H1 (cell line): ENCODE measurements around the gene RASSF4. TPM values are rescaled to one million over a fixed set of nuclear protein-coding genes. Genes with fewer than 3 reads are reported as not detected.

Experiments
- CTCF ChIA-PET: fragments of 300-600 bp; sonication (Branson Sonifier 250); formaldehyde crosslinking; loops from one replicate; lab custom pipeline; 2021; ENCODE audit not compliant: partially characterized antibody; lab: Charles Lee
- POLR2A ChIA-PET: fragments of 300-600 bp; sonication (Branson Sonifier 250); formaldehyde crosslinking; loops from one replicate; lab custom pipeline; 2021; ENCODE audit warnings: inconsistent platforms; ENCODE audit not compliant: partially characterized antibody; lab: Charles Lee
- DNase-seq, 2 experiments: peaks; one replicate each; pipeline versions ENCODE4 v3.0.0 to v3.0.0-alpha.2; 2010 to 2022; ENCODE audit warnings: low spot score in 2 of 2, low read depth in 1 of 2, mixed read lengths in 1 of 2
- FAIRE-seq: peaks from 2 replicates; lab custom pipeline; 2011; peaks lifted over from hg19 to GRCh38; lab: Jason Lieb, UNC
- H2AFZ ChIP-seq: 2 replicates; pipeline ENCODE4 v1.8.1; 2012; ENCODE audit warnings: low read length, inconsistent platforms
- H2AK5ac ChIP-seq: 2 replicates; pipeline ENCODE4 v1.6.1; 2013; ENCODE audit warnings: low read depth, low read length
- H2BK120ac ChIP-seq: replicated peaks from 2 replicates; pipeline ENCODE3; 2013; ENCODE audit warnings: low read depth, low read length, inconsistent platforms
- H2BK12ac ChIP-seq: 2 replicates; pipeline ENCODE4 v1.6.1; 2013; ENCODE audit warnings: low read depth, low read length
- H2BK15ac ChIP-seq: 2 replicates; pipeline ENCODE4 v1.6.1; 2013; ENCODE audit warnings: low read length
- H2BK20ac ChIP-seq: 2 replicates; pipeline ENCODE4 v1.6.1; 2013; ENCODE audit warnings: low read length
- H2BK5ac ChIP-seq: 2 replicates; pipeline ENCODE4 v1.6.1; 2013; ENCODE audit warnings: low read depth, low read length
- H3K14ac ChIP-seq: 2 replicates; pipeline ENCODE4 v1.6.1; 2013; ENCODE audit warnings: inconsistent platforms; ENCODE audit not compliant: insufficient read length
- H3K18ac ChIP-seq: 2 replicates; pipeline ENCODE4 v1.6.1; 2013; ENCODE audit warnings: low read length; ENCODE audit errors: extremely low read depth
- H3K23ac ChIP-seq: 2 replicates; pipeline ENCODE4 v1.6.1; 2013; ENCODE audit warnings: inconsistent platforms; ENCODE audit not compliant: insufficient read length
- H3K23me2 ChIP-seq: 2 replicates; pipeline ENCODE4 v1.6.1; 2013; ENCODE audit warnings: low read depth, low read length
- H3K27ac ChIP-seq: 2 replicates; pipeline ENCODE4 v1.6.1; 2011; ENCODE audit warnings: low read depth, low read length, inconsistent platforms
- H3K27me3 ChIP-seq, 4 experiments: replicated peaks in 1 of 4; 1 replicate in 1 of 4; 2 replicates in 3 of 4; pipeline versions ENCODE4 v1.6.1 to v1.8.1; 2011 to 2013; ENCODE audit warnings: low read length in 3 of 4, mild to moderate bottlenecking in 3 of 4, inconsistent platforms in 2 of 4, mixed read lengths in 2 of 4, moderate library complexity in 1 of 4; ENCODE audit not compliant: control insufficient read depth in 3 of 4, insufficient read depth in 3 of 4; ENCODE audit errors: extremely low read depth in 1 of 4
- H3K36me3 ChIP-seq, 4 experiments: 2 replicates each; pipeline versions ENCODE4 v1.6.1 to v1.8.1; 2011 to 2013; ENCODE audit warnings: mild to moderate bottlenecking in 4 of 4, low read length in 3 of 4, moderate library complexity in 2 of 4, control low read depth in 1 of 4, inconsistent platforms in 1 of 4; ENCODE audit not compliant: insufficient read depth in 4 of 4, control insufficient read depth in 2 of 4
- H3K4ac ChIP-seq: replicated peaks from 2 replicates; pipeline ENCODE3; 2013; ENCODE audit warnings: low read length, low read depth, mixed read lengths, inconsistent platforms; ENCODE audit not compliant: insufficient read length
- H3K4me1 ChIP-seq, 4 experiments: replicated peaks in 1 of 4; 1 replicate in 1 of 4; 2 replicates in 3 of 4; pipeline versions ENCODE4 v1.6.1 to v1.8.1; 2011 to 2013; ENCODE audit warnings: low read length in 3 of 4, inconsistent platforms in 2 of 4, mixed read lengths in 1 of 4; ENCODE audit not compliant: insufficient read depth in 4 of 4, control insufficient read depth in 3 of 4
- H3K4me2 ChIP-seq, 2 experiments: 2 replicates each; pipeline versions ENCODE4 v1.6.1 to v1.8.1; 2011 to 2013; ENCODE audit warnings: low read depth in 2 of 2, low read length in 2 of 2, control low read depth in 1 of 2, inconsistent platforms in 1 of 2, mild to moderate bottlenecking in 1 of 2; ENCODE audit not compliant: insufficient read depth in 1 of 2
- H3K4me3 ChIP-seq, 4 experiments: fragments of 200-600, 300-600 bp in 1 of 4; sonication (generic), shearing (Covaris generic), sonication (Bioruptor Twin) in 1 of 4; 2 replicates each; pipeline versions ENCODE4 v1.5.1 to v1.8.1; 2011 to 2016; ENCODE audit warnings: low read length in 4 of 4, low read depth in 3 of 4, control low read depth in 2 of 4, inconsistent platforms in 2 of 4, mild to moderate bottlenecking in 2 of 4, mixed read lengths in 1 of 4, moderate library complexity in 1 of 4; ENCODE audit not compliant: insufficient read depth in 2 of 4; ENCODE audit errors: extremely low read depth in 1 of 4
- H3K56ac ChIP-seq: replicated peaks from 2 replicates; pipeline ENCODE3; 2013; ENCODE audit warnings: low read depth, mild to moderate bottlenecking, mixed read lengths, low read length, inconsistent platforms; ENCODE audit not compliant: insufficient read length
- H3K79me1 ChIP-seq: 2 replicates; pipeline ENCODE4 v1.6.1; 2013; ENCODE audit warnings: low read depth, low read length, control low read depth
- H3K79me2 ChIP-seq, 2 experiments: 2 replicates each; pipeline versions ENCODE4 v1.6.1 to v1.8.1; 2012 to 2013; ENCODE audit warnings: low read length in 2 of 2, mild to moderate bottlenecking in 2 of 2, inconsistent platforms in 1 of 2; ENCODE audit not compliant: insufficient read depth in 2 of 2, control insufficient read depth in 1 of 2
- H3K9ac ChIP-seq, 4 experiments: replicated peaks in 1 of 4; 1 replicate in 1 of 4; 2 replicates in 3 of 4; pipeline versions ENCODE4 v1.6.1 to v1.8.1; 2011 to 2013; ENCODE audit warnings: low read depth in 3 of 4, low read length in 3 of 4, control low read depth in 2 of 4, mild to moderate bottlenecking in 2 of 4, moderate library complexity in 2 of 4, inconsistent platforms in 1 of 4; ENCODE audit errors: extremely low read depth in 1 of 4
- H3K9me3 ChIP-seq, 2 experiments: 2 replicates each; pipeline versions ENCODE4 v1.6.1 to v1.8.1; 2012 to 2013; ENCODE audit warnings: mild to moderate bottlenecking in 2 of 2, moderate library complexity in 2 of 2, control low read depth in 1 of 2, inconsistent platforms in 1 of 2, low read depth in 1 of 2, low read length in 1 of 2, mixed read lengths in 1 of 2; ENCODE audit not compliant: insufficient read depth in 2 of 2
- H4K20me1 ChIP-seq, 2 experiments: replicated peaks in 1 of 2; 2 replicates each; pipeline versions ENCODE3 to v1.8.1; 2011 to 2013; ENCODE audit warnings: inconsistent platforms in 2 of 2, low read length in 2 of 2, mild to moderate bottlenecking in 1 of 2; ENCODE audit not compliant: insufficient read depth in 2 of 2, control insufficient read depth in 1 of 2
- H4K5ac ChIP-seq: 2 replicates; pipeline ENCODE4 v1.6.1; 2013; ENCODE audit warnings: low read length, low read depth, mixed read lengths, inconsistent platforms; ENCODE audit not compliant: insufficient read length
- H4K8ac ChIP-seq: 2 replicates; pipeline ENCODE4 v1.8.0; 2013; ENCODE audit warnings: mild to moderate bottlenecking, moderate library complexity, low read length, inconsistent platforms; ENCODE audit not compliant: insufficient read depth; ENCODE audit errors: extremely low read depth
- H4K91ac ChIP-seq: replicated peaks from 2 replicates; pipeline ENCODE3; 2013; ENCODE audit warnings: low read length, mixed read lengths, inconsistent platforms; ENCODE audit not compliant: insufficient read length
- CBX5 ChIP-seq: fragments of 300-800, 300-1000 bp; sonication (generic); IDR thresholded peaks from 2 replicates; pipeline ENCODE4 v1.7.1; 2016; ENCODE audit warnings: antibody characterized with exemption, low read length, low read depth
- CREB1 ChIP-seq: IDR thresholded peaks from 2 replicates; pipeline ENCODE4 v1.6.1; 2012; ENCODE audit warnings: inconsistent platforms
- CTBP2 ChIP-seq: IDR thresholded peaks from 2 replicates; pipeline ENCODE4 v1.7.0; 2011; ENCODE audit warnings: borderline replicate concordance, mild to moderate bottlenecking, moderate library complexity, mixed read lengths, low read length; ENCODE audit not compliant: insufficient read depth, insufficient read length
- FOSL1 ChIP-seq: IDR thresholded peaks from 2 replicates; pipeline ENCODE4 v1.6.1; 2011; ENCODE audit warnings: mild to moderate bottlenecking, low read depth, low read length, moderate library complexity; ENCODE audit not compliant: insufficient read depth
- KDM1A ChIP-seq: fragments of 200-600, 300-600 bp; sonication (generic); IDR thresholded peaks from 2 replicates; pipeline ENCODE4 v1.7.1; 2016; ENCODE audit warnings: mild to moderate bottlenecking, low read length, borderline replicate concordance
- KDM4A ChIP-seq: IDR thresholded peaks from one replicate; pipeline ENCODE4 v1.7.1; 2012; ENCODE audit warnings: low read depth, mild to moderate bottlenecking, moderate library complexity, low read length, inconsistent platforms; ENCODE audit not compliant: severe bottlenecking
- KDM5A ChIP-seq: fragments of 200-600 bp; IDR thresholded peaks from 2 replicates; pipeline ENCODE4 v1.7.1; 2012; ENCODE audit warnings: mild to moderate bottlenecking, low read length, inconsistent platforms, mixed read lengths
- PHF8 ChIP-seq: fragments of 200-600 bp; sonication (generic); conservative IDR thresholded peaks from 2 replicates; pipeline ENCODE4 v1.7.1; 2012; ENCODE audit warnings: low read depth, mild to moderate bottlenecking, inconsistent platforms, low read length, moderate library complexity
- POLR2AphosphoS5 ChIP-seq: IDR thresholded peaks from 2 replicates; pipeline ENCODE4 v1.6.1; 2011; ENCODE audit warnings: low read depth, low read length
- POU5F1 ChIP-seq: IDR thresholded peaks from 2 replicates; pipeline ENCODE4 v1.6.1; 2011; ENCODE audit warnings: low read depth, mild to moderate bottlenecking, low read length, moderate library complexity
- RFX5 ChIP-seq: IDR thresholded peaks from 2 replicates; pipeline ENCODE4 v1.6.1; 2011; ENCODE audit warnings: low read depth, low read length, improper control_type of control experiment, borderline replicate concordance
- SIX5 ChIP-seq: IDR thresholded peaks from 2 replicates; pipeline ENCODE4 v1.6.1; 2011; ENCODE audit warnings: mild to moderate bottlenecking, low read depth, low read length
- SP2 ChIP-seq: IDR thresholded peaks from 2 replicates; pipeline ENCODE4 v1.6.1; 2012; ENCODE audit warnings: mild to moderate bottlenecking, low read length, inconsistent platforms
- TBP ChIP-seq: IDR thresholded peaks from 2 replicates; pipeline ENCODE4 v1.6.1; 2011; ENCODE audit warnings: low read depth, low read length, improper control_type of control experiment
- YY1 ChIP-seq: IDR thresholded peaks from 2 replicates; pipeline ENCODE4 v1.6.1; 2011; ENCODE audit warnings: low read depth, mild to moderate bottlenecking, low read length
- WGBS, 2 experiments: shearing (Covaris generic) in 1 of 2; methylation state at CpG; one replicate each; pipeline versions ENCODE4 v1.1.6 to v1.1.7; 2013 to 2015; ENCODE audit warnings: low lambda C conversion rate in 2 of 2, mixed read lengths in 2 of 2, inconsistent platforms in 1 of 2, low coverage in 1 of 2, missing lambda C conversion rate in 1 of 2; ENCODE audit not compliant: insufficient replicate concordance in 2 of 2, insufficient coverage in 1 of 2, insufficient read length in 1 of 2; ENCODE audit errors: extremely low coverage in 1 of 2, missing lambda C conversion rate in 1 of 2; 5-methylcytosine and 5-hydroxymethylcytosine counted together
- polyA plus RNA-seq, 7 experiments: library from polyadenylated mRNA; depleted of rRNA in 3 of 7; stranded (reverse) in 5 of 7; unstranded in 2 of 7; fragments of >200 nt in 5 of 7; fragments of 200-250 nt in 2 of 7; gene quantifications; 1 replicate in 5 of 7; 2 replicates in 1 of 7; 4 replicates in 1 of 7; pipeline versions ENCODE4 v1.2.1 to v1.2.3, GENCODE V29; 2011 to 2013; ENCODE audit warnings: missing spikeins in 2 of 7, mixed read lengths in 2 of 7
- total RNA-seq: library from RNA; stranded (reverse); fragmentation: NEBNext Ultra II Directional; extraction: Animal tissue kit (Norgen Biotek cat#: 25700); gene quantifications from 2 replicates; pipeline ENCODE4 v1.2.1, GENCODE V29; 2021

RASSF4 gene
- total and polyA plus RNA-seq, 2 of the 8 experiments (the other 6 are each of a cell fraction or from before 2014, with no cell fraction given) = 14.3 to 14.5 TPM

DNA sequence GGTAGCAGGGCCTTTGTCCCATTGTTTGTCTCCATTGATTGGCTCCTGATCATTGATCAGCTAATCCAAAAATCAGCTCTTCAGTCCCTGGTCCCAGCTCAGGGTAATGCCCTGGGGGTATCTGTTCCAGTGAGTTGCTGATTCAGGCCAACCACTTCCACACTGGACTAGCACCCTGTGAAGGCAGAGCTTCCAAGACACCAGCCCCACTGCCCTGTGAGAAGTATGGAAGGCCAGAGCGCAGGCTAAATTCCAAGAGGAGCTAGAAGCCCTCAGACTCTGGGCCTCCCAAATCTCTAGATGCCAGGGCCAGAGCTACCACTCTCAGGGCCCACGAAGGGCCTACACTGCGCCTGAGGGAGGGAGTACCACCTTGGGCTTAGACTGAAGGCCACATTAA is 38.1 kb upstream of the RASSF4 start:
- H3K36me3 ChIP-seq = no peaks in the 10 kb centered on the region; a peak in 1 of 8 replicates
- H3K79me2 ChIP-seq = no peaks in the 10 kb centered on the region
- no peak overlapping the region for H3K56ac ChIP-seq
- CTCF ChIA-PET = interaction anchor here (1.0 to 6.0 kb wide), 9 partner anchors 13 to 1017 kb away, joined by 3 to 35 read pairs (median 3); no protein-coding TSS in a partner anchor
- no peak overlapping the region for H4K91ac ChIP-seq
- DNase-seq (no peak), FAIRE-seq (no peak)
- H3K4ac ChIP-seq = no peak overlapping the region
- POLR2A ChIA-PET = interaction anchor here (0.9 to 1.2 kb wide), 3 partner anchors 13 to 79 kb away, joined by 3 read pairs; partner anchors contain the start of gene ZNF22
- peaks cover 0 to 6% (median 2%) of the 10 kb centered on the region in 4 experiments; a peak in 2 of 7 replicates for H3K27me3 ChIP-seq
- peaks cover 0 to 5% of the 10 kb centered on the region in 2 experiments; a peak in 2 of 4 replicates for H3K9me3 ChIP-seq
- H4K8ac ChIP-seq = no peak overlapping the region
- no peak overlapping the region for H2AFZ ChIP-seq
- H2BK120ac ChIP-seq = no peak overlapping the region
- no peak overlapping the region for H3K18ac ChIP-seq
- H3K4me1 ChIP-seq = peaks cover 0 to 7% (median 0%) of the 10 kb centered on the region in 4 experiments; a peak in 1 of 7 replicates
- H3K9ac ChIP-seq = no peak overlapping the region
- no peaks in the 10 kb centered on the region for H4K20me1 ChIP-seq
- H3K4me2 ChIP-seq = no peak overlapping the region
- no peak overlapping the region for H2BK15ac ChIP-seq
- no peak overlapping the region for H3K23ac ChIP-seq
- H2BK12ac ChIP-seq = no peak overlapping the region
- H3K27ac ChIP-seq = no peak overlapping the region
- no peak overlapping the region for H3K14ac ChIP-seq
- H2BK20ac ChIP-seq = no peak overlapping the region
- peaks cover 4% of the 10 kb centered on the region; the same call in 1 of the 2 replicates for H3K23me2 ChIP-seq
- no peak overlapping the region for H4K5ac ChIP-seq
- H3K79me1 ChIP-seq = no peaks in the 10 kb centered on the region
- no peak overlapping the region for H3K4me3 ChIP-seq
- 91% methylated on average over 3 of the region's 3 CpGs; no CpG with 5 or more reads in 1 of the 2 experiments for WGBS, 2 experiments
- no peak overlapping the region for H2BK5ac ChIP-seq
- no peak overlapping the region for H2AK5ac ChIP-seq
- TF ChIP-seq PHF8 = no peak
- no peak for TF ChIP-seq SP2
- no peak for TF ChIP-seq POU5F1
- TF ChIP-seq CBX5 = no peak
- TF ChIP-seq TBP = no peak
- no peak for TF ChIP-seq KDM4A
- TF ChIP-seq RFX5 = no peak
- TF ChIP-seq CTBP2 = no peak
- TF ChIP-seq KDM5A = no peak
- no peak for TF ChIP-seq KDM1A
- no peak for TF ChIP-seq FOSL1
- no peak for TF ChIP-seq CREB1
- TF ChIP-seq YY1 = no peak
- no peak for TF ChIP-seq POLR2AphosphoS5
- TF ChIP-seq SIX5 = no peak
